Ishikawa (cell line): Measurements from ENCODE around the gene KCNA3.

Experiments used
- CEBPB ChIP-seq: IDR thresholded peaks from 2 replicates; pipeline ENCODE4 v1.6.1; 2012
- EGR1 ChIP-seq: IDR thresholded peaks from 2 replicates; pipeline ENCODE4 v1.6.1; 2012
- EP300 ChIP-seq: IDR thresholded peaks from 2 replicates; pipeline ENCODE4 v1.6.1; 2012; ENCODE audit warnings: borderline replicate concordance
- FOXM1 ChIP-seq: IDR thresholded peaks from 2 replicates; pipeline ENCODE4 v1.6.1; 2012; ENCODE audit warnings: low read depth, borderline replicate concordance
- MAX ChIP-seq: IDR thresholded peaks from 2 replicates; pipeline ENCODE4 v1.6.1; 2012
- NFIC ChIP-seq: IDR thresholded peaks from 2 replicates; pipeline ENCODE4 v1.6.1; 2012
- RAD21 ChIP-seq: IDR thresholded peaks from 2 replicates; pipeline ENCODE4 v1.6.1; 2012; ENCODE audit warnings: low read depth
- REST ChIP-seq: IDR thresholded peaks from 2 replicates; pipeline ENCODE4 v1.6.1; 2012; ENCODE audit warnings: low read depth, mild to moderate bottlenecking
- TAF1 ChIP-seq: IDR thresholded peaks from 2 replicates; pipeline ENCODE4 v1.6.1; 2012; ENCODE audit warnings: low read depth, mild to moderate bottlenecking
- TEAD4 ChIP-seq: IDR thresholded peaks from 2 replicates; pipeline ENCODE4 v1.6.1; 2012
- USF1 ChIP-seq: IDR thresholded peaks from 2 replicates; pipeline ENCODE4 v1.6.1; 2012
- YY1 ChIP-seq: IDR thresholded peaks from 2 replicates; pipeline ENCODE4 v1.6.1; 2012; ENCODE audit warnings: low read depth

DNA sequence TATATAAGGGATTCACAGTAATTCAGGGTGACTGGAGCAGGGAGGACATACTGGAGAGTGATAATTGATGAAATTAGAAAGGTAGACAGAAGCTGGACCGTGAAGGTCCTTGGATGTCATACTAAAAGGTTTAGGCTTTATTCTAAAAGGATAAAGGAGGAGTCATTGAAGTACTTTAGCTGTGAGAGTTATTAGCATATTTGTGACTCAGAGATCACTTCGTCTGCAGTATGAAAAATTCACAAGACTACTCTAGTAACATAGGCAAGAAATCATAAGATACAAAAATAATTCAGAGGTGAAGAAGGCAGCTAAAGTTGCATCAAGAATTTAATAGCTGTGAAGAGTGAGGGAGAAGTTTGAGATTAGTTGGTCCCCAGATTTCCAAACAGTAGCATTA lies 26.3 kb downstream of the KCNA3 start:
- TF ChIP-seq REST (no peak), TAF1 (no peak), EP300 (no peak), MAX (no peak), USF1 (no peak), NFIC (no peak), CEBPB (no peak), FOXM1 (no peak), TEAD4 (no peak), YY1 (no peak), EGR1 (no peak), RAD21 (no peak)
